Coronary artery (tissue), 2 donors: ENCODE measurements around the gene LCA5.

ENCODE experiments used
- DNase-seq: peaks from one replicate; pipeline ENCODE4 v3.0.0-alpha.2; 2017; ENCODE audit warnings: low spot score
- H3K27ac ChIP-seq, 2 donors: fragments of 200-600 bp; sonication (generic); one replicate each; pipeline ENCODE4 v1.5.1; 2016 to 2019
- H3K4me3 ChIP-seq: fragments of 200-600 bp; sonication (generic); 2 replicates; pipeline ENCODE4 v1.5.1; 2016; ENCODE audit warnings: mild to moderate bottlenecking, moderate library complexity
- TF ChIP-seq, protein P1 (sequence below): fragments of 200-600 bp; sonication (generic); IDR thresholded peaks from one replicate; pipeline ENCODE4 v1.5.1; 2019; ENCODE audit warnings: antibody characterized with exemption

LCA5 gene

GRCh38 chr6:79468116-79468515 lies 69.1 kb downstream of the LCA5 start:
- TF ChIP-seq, protein P1, sequence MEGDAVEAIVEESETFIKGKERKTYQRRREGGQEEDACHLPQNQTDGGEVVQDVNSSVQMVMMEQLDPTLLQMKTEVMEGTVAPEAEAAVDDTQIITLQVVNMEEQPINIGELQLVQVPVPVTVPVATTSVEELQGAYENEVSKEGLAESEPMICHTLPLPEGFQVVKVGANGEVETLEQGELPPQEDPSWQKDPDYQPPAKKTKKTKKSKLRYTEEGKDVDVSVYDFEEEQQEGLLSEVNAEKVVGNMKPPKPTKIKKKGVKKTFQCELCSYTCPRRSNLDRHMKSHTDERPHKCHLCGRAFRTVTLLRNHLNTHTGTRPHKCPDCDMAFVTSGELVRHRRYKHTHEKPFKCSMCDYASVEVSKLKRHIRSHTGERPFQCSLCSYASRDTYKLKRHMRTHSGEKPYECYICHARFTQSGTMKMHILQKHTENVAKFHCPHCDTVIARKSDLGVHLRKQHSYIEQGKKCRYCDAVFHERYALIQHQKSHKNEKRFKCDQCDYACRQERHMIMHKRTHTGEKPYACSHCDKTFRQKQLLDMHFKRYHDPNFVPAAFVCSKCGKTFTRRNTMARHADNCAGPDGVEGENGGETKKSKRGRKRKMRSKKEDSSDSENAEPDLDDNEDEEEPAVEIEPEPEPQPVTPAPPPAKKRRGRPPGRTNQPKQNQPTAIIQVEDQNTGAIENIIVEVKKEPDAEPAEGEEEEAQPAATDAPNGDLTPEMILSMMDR, result no peak

GRCh38 chr6:79467716-79468115 lies 69.5 kb downstream of the LCA5 start:
- H3K4me3 ChIP-seq, result no peak overlapping the region

More at GRCh38 chr6:79468116-79468515, 69.1 kb downstream of the LCA5 start:
- no peak overlapping the region for H3K4me3 ChIP-seq
- DNase-seq, result no peak
- H3K27ac ChIP-seq, result no peak overlapping the region

GRCh38 chr6:79466207-79466834 lies 70.9 kb downstream of the LCA5 start:
- H3K27ac ChIP-seq, result no peak overlapping the region
- TF ChIP-seq, protein P1, result peak; percentile 28
- DNase-seq, result no peak
- no peak overlapping the region for H3K4me3 ChIP-seq

More at GRCh38 chr6:79467716-79468115, 69.5 kb downstream of the LCA5 start:
- TF ChIP-seq, protein P1, result no peak
- H3K27ac ChIP-seq, result no peak overlapping the region
- DNase-seq, result no peak

GRCh38 chr6:79465381-79465780 lies 71.8 kb downstream of the LCA5 start:
- no peak overlapping the region for H3K27ac ChIP-seq
- no peak overlapping the region for H3K4me3 ChIP-seq
- no peak for DNase-seq
- TF ChIP-seq, protein P1, result no peak

- TF ChIP-seq, protein P1, result no peak
- DNase-seq, result no peak
- Histone ChIP-seq H3K4me3 (no peak overlapping the region), H3K27ac (no peak overlapping the region)
Observed at GRCh38 chr6:79463621-79464050, 73.6 kb downstream of the LCA5 start.

DNA sequence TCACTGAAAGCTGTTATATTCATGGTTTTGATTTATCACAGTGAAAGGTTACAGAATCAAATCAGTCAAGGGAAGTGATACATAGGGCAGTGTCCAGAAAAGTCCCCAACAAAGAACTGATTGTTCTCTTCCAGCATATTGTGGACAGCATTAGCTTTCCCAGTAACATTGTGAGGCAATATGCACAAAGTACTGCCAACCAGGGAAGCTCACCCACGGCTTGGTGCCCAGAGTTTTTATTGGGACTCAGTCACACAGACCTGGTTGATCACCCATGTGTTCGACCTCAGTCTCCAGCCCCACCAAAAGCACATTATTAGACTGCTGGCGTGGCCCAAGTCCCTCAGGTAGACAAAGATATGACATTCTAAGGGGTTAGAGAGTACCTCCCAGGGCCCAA lies 76.0 kb downstream of the LCA5 start:
- H3K27ac ChIP-seq, result no peak overlapping the region
- H3K4me3 ChIP-seq, result no peak overlapping the region
- TF ChIP-seq, protein P1, result no peak
- no peak for DNase-seq

DNA sequence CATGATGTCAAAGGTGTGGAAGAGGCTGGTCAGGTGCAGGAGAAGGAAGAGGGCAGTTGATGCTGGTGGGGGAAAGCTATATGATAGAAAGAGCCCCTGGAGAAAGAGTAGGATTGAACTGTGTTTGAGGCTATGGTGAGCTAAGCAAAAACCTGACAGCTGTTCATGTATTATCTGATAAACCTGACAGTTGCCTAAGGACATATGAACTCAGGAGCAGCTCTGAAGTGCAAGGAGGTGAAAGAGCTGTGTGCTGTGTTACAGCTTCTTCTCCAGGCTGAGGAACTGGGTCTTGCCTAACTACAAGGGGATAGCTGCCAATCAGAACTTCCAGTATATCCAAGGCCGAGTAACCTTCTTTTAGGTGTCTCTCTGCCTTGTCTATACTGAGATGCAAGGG lies 81.8 kb downstream of the LCA5 start:
- TF ChIP-seq, protein P1, result no peak
- no peak for DNase-seq
- no peak overlapping the region for H3K4me3 ChIP-seq
- no peak overlapping the region for H3K27ac ChIP-seq
